GM10248 (cell line): Measurements from ENCODE around the gene BPIFB3.
A peak's percentile ranks its signal among the peaks of the same experiment; 100 is the strongest.

Source experiments
- CTCF ChIA-PET: fragments of 300-600 bp; sonication (Branson Sonifier 250); formaldehyde crosslinking; extraction: SDS; loops from one replicate; lab custom pipeline; 2021; ENCODE audit warnings: antibody characterized with exemption; lab: Yijun Ruan, JAX
- POLR2A ChIA-PET: fragments of 350-650 bp; sonication (Branson Sonifier 250); formaldehyde crosslinking; extraction: SDS; loops from one replicate; lab custom pipeline; 2020; ENCODE audit warnings: antibody characterized with exemption; lab: Yijun Ruan, JAX
- DNase-seq: peaks from one replicate; pipeline ENCODE4 v3.0.0; 2012; ENCODE audit errors: extremely low spot score
- CTCF ChIP-seq: IDR thresholded peaks from 2 replicates; pipeline ENCODE4 v1.5.1; 2012; ENCODE audit warnings: mild to moderate bottlenecking, low read depth; ENCODE audit errors: extremely low read depth, missing control alignments, control extremely low read depth

Gene BPIFB3

GRCh38 chr20:33074675-33075074, 21.0 kb downstream of the BPIFB3 start:
- TF ChIP-seq CTCF, result no peak
- CTCF ChIA-PET, result interaction anchor here (1.3 to 3.8 kb wide), 3 partner anchors 9 to 219 kb away, joined by 3 to 15 read pairs (median 3); no protein-coding TSS in a partner anchor
- no peak for DNase-seq
- POLR2A ChIA-PET, result no interaction called here

- no peak for TF ChIP-seq CTCF
- CTCF ChIA-PET, result interaction anchor here (1.3 to 3.8 kb wide), 3 partner anchors 9 to 219 kb away, joined by 3 to 15 read pairs (median 3); no protein-coding TSS in a partner anchor
These were observed 21.6 kb downstream of the BPIFB3 start for GRCh38 chr20:33075281-33075680.

GRCh38 chr20:33076662-33077372, 23.1 kb downstream of the BPIFB3 start:
- ChIA-PET POLR2A (no interaction called here), CTCF (interaction anchor here (0.9 to 3.8 kb wide), 3 partner anchors 14 to 175 kb away, joined by 3 to 15 read pairs (median 4); no protein-coding TSS in a partner anchor)
- DNase-seq, result no peak
- TF ChIP-seq CTCF, result peak; percentile 4

More at GRCh38 chr20:33075281-33075680, 21.6 kb downstream of the BPIFB3 start:
- DNase-seq, result no peak
- POLR2A ChIA-PET, result no interaction called here

GRCh38 chr20:33079259-33079658, 25.6 kb downstream of the BPIFB3 start, which contains the start of gene BPIFB4:
Gene BPIFB4, plus strand, starts transcription at chr20:33079643. Its CDS starts 1,884 bp downstream, at chr20:33081527.
- ChIA-PET CTCF (interaction anchor here (1.5 kb wide), 1 partner anchor 17 kb away, joined by 3 read pairs; no protein-coding TSS in a partner anchor), POLR2A (no interaction called here)
- no peak for DNase-seq
- TF ChIP-seq CTCF, result no peak

- TF ChIP-seq CTCF, result no peak
- DNase-seq, result no peak
- POLR2A ChIA-PET, result no interaction called here
- CTCF ChIA-PET, result interaction anchor here (0.7 kb wide), 1 partner anchor 15 kb away, joined by 3 read pairs; no protein-coding TSS in a partner anchor
These were observed 27.9 kb downstream of the BPIFB3 start for GRCh38 chr20:33081411-33082154.

- no peak for DNase-seq
- no peak for TF ChIP-seq CTCF
- CTCF ChIA-PET, result no interaction called here
- POLR2A ChIA-PET, result no interaction called here
These were observed 28.8 kb downstream of the BPIFB3 start for GRCh38 chr20:33082546-33082945.
